Measurements from ENCODE around the gene AKAP12.
A peak's percentile ranks its signal among the peaks of the same experiment; 100 is the strongest.
"Not testable (repeated sequence)": the region's sequence is repeated elsewhere in the genome, so short reads cannot be mapped to it uniquely, and the experiment has no call there.

Gene AKAP12

GRCh38 chr6:151338651-151339200 is 99.0 kb downstream of the AKAP12 start:
- no peak for DNase-seq (ENCODE audit: insufficient read length, low spot score)
- no peak for FAIRE-seq

GRCh38 chr6:151339369-151339768 is 99.6 kb downstream of the AKAP12 start:
- FAIRE-seq (no peak), DNase-seq (ENCODE audit: insufficient read length, low spot score) (no peak)

- FAIRE-seq = no peak
- DNase-seq (ENCODE audit: insufficient read length, low spot score) = no peak
These were observed 100.6 kb downstream of the AKAP12 start for GRCh38 chr6:151340219-151340978.

GRCh38 chr6:151341476-151342195 is 101.9 kb downstream of the AKAP12 start:
- no peak for FAIRE-seq
- DNase-seq (ENCODE audit: insufficient read length, low spot score) = no peak

- FAIRE-seq; DNase-seq (ENCODE audit: insufficient read length, low spot score): not testable (repeated sequence)
These were observed 103.0 kb downstream of the AKAP12 start for GRCh38 chr6:151342750-151343149.

GRCh38 chr6:151349651-151350270 is 110.0 kb downstream of the AKAP12 start:
- no peak for DNase-seq (ENCODE audit: insufficient read length, low spot score)
- FAIRE-seq = no peak

- FAIRE-seq = no peak
- DNase-seq (ENCODE audit: insufficient read length, low spot score) = no peak
These were observed 110.8 kb downstream of the AKAP12 start for GRCh38 chr6:151350442-151351145.

- DNase-seq (ENCODE audit: insufficient read length, low spot score) (no peak), FAIRE-seq (no peak)
These were observed 111.5 kb downstream of the AKAP12 start for GRCh38 chr6:151351146-151351700.

GRCh38 chr6:151351731-151352130 is 112.0 kb downstream of the AKAP12 start:
- FAIRE-seq (no peak), DNase-seq (ENCODE audit: insufficient read length, low spot score) (no peak)

- no peak for FAIRE-seq
- DNase-seq (ENCODE audit: insufficient read length, low spot score) = no peak
These were observed 112.9 kb downstream of the AKAP12 start for GRCh38 chr6:151352410-151353396.

- DNase-seq (ENCODE audit: insufficient read length, low spot score) (no peak), FAIRE-seq (no peak)
These were observed 114.0 kb downstream of the AKAP12 start for GRCh38 chr6:151353795-151354194.

GRCh38 chr6:151356983-151357382 is 117.2 kb downstream of the AKAP12 start:
- FAIRE-seq; DNase-seq (ENCODE audit: insufficient read length, low spot score): not testable (repeated sequence)

GRCh38 chr6:151357758-151358436 is 118.1 kb downstream of the AKAP12 start:
- no peak for DNase-seq (ENCODE audit: insufficient read length, low spot score)

GRCh38 chr6:151358475-151358874 is 118.7 kb downstream of the AKAP12 start:
- DNase-seq (ENCODE audit: insufficient read length, low spot score) (no peak), FAIRE-seq (no peak)

More at GRCh38 chr6:151357758-151358436, 118.1 kb downstream of the AKAP12 start:
- no peak for FAIRE-seq

- no peak for FAIRE-seq
These were observed 119.7 kb downstream of the AKAP12 start for GRCh38 chr6:151359486-151359885.

GRCh38 chr6:151365233-151365632 is 125.5 kb downstream of the AKAP12 start:
- no peak for FAIRE-seq

More at GRCh38 chr6:151359486-151359885, 119.7 kb downstream of the AKAP12 start:
- DNase-seq (ENCODE audit: insufficient read length, low spot score) = no peak

GRCh38 chr6:151370509-151371078 is 130.8 kb downstream of the AKAP12 start:
- DNase-seq (ENCODE audit: insufficient read length, low spot score) (peak; percentile 12), FAIRE-seq (no peak)

More at GRCh38 chr6:151365233-151365632, 125.5 kb downstream of the AKAP12 start:
- no peak for DNase-seq (ENCODE audit: insufficient read length, low spot score)

GRCh38 chr6:151372164-151372563 is 132.4 kb downstream of the AKAP12 start:
- FAIRE-seq = no peak
- DNase-seq (ENCODE audit: insufficient read length, low spot score) = no peak
